AG04450 (cell line): ENCODE data around the gene RWDD1. TPM values are rescaled to one million over a fixed set of nuclear protein-coding genes. Genes with fewer than 3 reads are reported as not detected.

Experiments used
- CTCF ChIA-PET: fragments of 300-600, 350-600 bp; formaldehyde crosslinking; extraction: SDS; loops from one replicate; lab custom pipeline; 2022; ENCODE audit warnings: antibody characterized with exemption, inconsistent platforms; lab: Charles Lee
- POLR2A ChIA-PET: fragments of 350-600 bp; formaldehyde crosslinking; extraction: SDS; loops from one replicate; lab custom pipeline; 2021; ENCODE audit warnings: antibody characterized with exemption, inconsistent platforms; lab: Yijun Ruan, JAX
- DNase-seq: peaks from one replicate; pipeline ENCODE4 v3.0.0-alpha.2; 2011; ENCODE audit warnings: low read depth, low spot score
- H3K27ac ChIP-seq: one replicate; pipeline ENCODE4 v1.5.1; 2012; ENCODE audit warnings: low read depth, low read length, control low read depth
- H3K27me3 ChIP-seq: one replicate; pipeline ENCODE4 v1.6.0; 2012; ENCODE audit warnings: low read length; ENCODE audit not compliant: control insufficient read depth, insufficient read depth
- H3K4me3 ChIP-seq: 2 replicates; pipeline ENCODE4 v1.5.1; 2011; ENCODE audit warnings: mild to moderate bottlenecking, low read depth, low read length, control low read depth
- H3K9me3 ChIP-seq: 2 replicates; pipeline ENCODE4 v1.5.1; 2012; ENCODE audit warnings: low read length; ENCODE audit not compliant: control insufficient read depth, insufficient read depth
- CTCF ChIP-seq: IDR thresholded peaks from 2 replicates; pipeline ENCODE4 v1.5.1; 2011; ENCODE audit warnings: low read depth, low read length, control low read depth, inconsistent platforms
- polyA plus RNA-seq: library from polyadenylated mRNA; depleted of rRNA; stranded (reverse); fragments of >200 nt; gene quantifications from 2 replicates; pipeline ENCODE4 v1.2.3, GENCODE V29; 2011

RWDD1 gene
- polyA plus RNA-seq, 1 experiment = 56.9 TPM

- CTCF ChIA-PET = interaction anchor here (1.1 to 8.7 kb wide), 3 partner anchors 112 to 339 kb away, joined by 4 to 160 read pairs (median 52); no protein-coding TSS in a partner anchor
- POLR2A ChIA-PET = interaction anchor here (0.8 to 1.8 kb wide), 2 partner anchors 14 kb away, joined by 3 to 4 read pairs; partner anchors contain the start of gene RWDD1
- DNase-seq = no peak
- Histone ChIP-seq H3K27me3 (no peaks in the 10 kb centered on the region), H3K27ac (no peak overlapping the region), H3K4me3 (no peak overlapping the region), H3K9me3 (no peaks in the 10 kb centered on the region)
- no peak for TF ChIP-seq CTCF
Measured at GRCh38 chr6:116556814-116557415, 14.4 kb upstream of the RWDD1 start.

- peak; percentile 88 for DNase-seq
- Histone ChIP-seq H3K9me3 (no peaks in the 10 kb centered on the region), H3K27me3 (no peaks in the 10 kb centered on the region), H3K27ac (no peak overlapping the region), H3K4me3 (no peak overlapping the region)
- no peak for TF ChIP-seq CTCF
- POLR2A ChIA-PET = interaction anchor here (1.0 to 1.8 kb wide), 3 partner anchors 14 to 278 kb away, joined by 3 to 5 read pairs (median 4); partner anchors contain the start of genes RWDD1 and TSPYL1
- CTCF ChIA-PET = interaction anchor here (1.1 to 8.7 kb wide), 6 partner anchors 24 to 340 kb away, joined by 4 to 160 read pairs (median 34); partner anchors contain the start of gene CALHM5
Measured at GRCh38 chr6:116557893-116558292, 13.4 kb upstream of the RWDD1 start.

GRCh38 chr6:116560130-116560529 lies 11.2 kb upstream of the RWDD1 start:
- TF ChIP-seq CTCF = no peak
- no peak overlapping the region for H3K27ac ChIP-seq
- H3K27me3 ChIP-seq = no peaks in the 10 kb centered on the region
- no peak for DNase-seq
- H3K4me3 ChIP-seq = no peak overlapping the region
- ChIA-PET POLR2A (no interaction called here), CTCF (interaction anchor here (1.1 to 8.7 kb wide), 28 partner anchors 9 to 343 kb away, joined by 3 to 160 read pairs (median 7); partner anchors contain the start of genes CALHM5, DSE, RWDD1 and TRAPPC3L)
- no peaks in the 10 kb centered on the region for H3K9me3 ChIP-seq

GRCh38 chr6:116561377-116562018 lies 9.8 kb upstream of the RWDD1 start:
- POLR2A ChIA-PET = no interaction called here
- DNase-seq = peak; percentile 51
- Histone ChIP-seq H3K27me3 (no peaks in the 10 kb centered on the region), H3K9me3 (no peaks in the 10 kb centered on the region), H3K27ac (no peak overlapping the region), H3K4me3 (no peak overlapping the region)
- CTCF ChIA-PET = interaction anchor here (0.6 to 8.7 kb wide), 54 partner anchors 9 to 444 kb away, joined by 3 to 160 read pairs (median 5); partner anchors contain the start of genes CALHM5, DSE, RSPH4A and RWDD1
- TF ChIP-seq CTCF = peak; percentile 91
